Measurements from ENCODE around the gene SCGB2A2.
A peak's percentile ranks its signal among the peaks of the same experiment; 100 is the strongest.

SCGB2A2 gene

DNA sequence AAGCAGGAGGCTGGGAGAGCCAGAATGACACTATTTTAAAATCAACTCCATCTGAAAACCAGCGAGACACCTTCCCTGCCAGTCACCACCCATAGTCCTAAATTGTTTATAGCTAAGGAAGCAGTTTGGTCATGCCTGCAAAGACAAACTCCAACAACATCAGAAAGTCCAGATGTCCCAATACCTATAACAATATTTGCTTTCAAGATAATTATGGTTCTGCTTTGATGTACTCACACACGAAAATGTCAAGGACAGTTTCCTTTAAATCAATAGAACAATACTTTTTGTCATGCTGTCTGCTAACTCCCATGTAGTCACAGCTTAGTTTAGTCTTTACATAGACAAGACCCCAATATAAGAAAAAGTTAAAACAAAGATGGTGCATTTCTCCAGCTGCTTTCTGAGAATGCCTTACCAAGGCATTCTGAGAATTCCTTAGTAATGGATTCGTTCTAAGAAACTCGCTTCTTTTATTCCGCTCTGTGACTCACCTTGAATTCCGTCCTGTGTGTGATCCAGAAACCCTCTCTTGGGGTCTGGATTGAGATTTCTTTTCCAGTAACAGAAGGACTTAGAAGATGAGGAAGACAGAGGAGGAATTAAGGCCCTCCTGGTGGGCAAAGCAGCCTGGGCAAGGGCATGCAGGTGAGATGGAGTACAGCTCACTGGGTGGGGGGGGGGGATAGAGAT is 9.6 kb upstream of the SCGB2A2 start:
- H3K4me3 ChIP-seq (replicated peaks; ENCODE audit: low read depth, low read length) = no peak overlapping the region
- no peak for DNase-seq (ENCODE audit: low read depth)
- TF ChIP-seq, protein P1, sequence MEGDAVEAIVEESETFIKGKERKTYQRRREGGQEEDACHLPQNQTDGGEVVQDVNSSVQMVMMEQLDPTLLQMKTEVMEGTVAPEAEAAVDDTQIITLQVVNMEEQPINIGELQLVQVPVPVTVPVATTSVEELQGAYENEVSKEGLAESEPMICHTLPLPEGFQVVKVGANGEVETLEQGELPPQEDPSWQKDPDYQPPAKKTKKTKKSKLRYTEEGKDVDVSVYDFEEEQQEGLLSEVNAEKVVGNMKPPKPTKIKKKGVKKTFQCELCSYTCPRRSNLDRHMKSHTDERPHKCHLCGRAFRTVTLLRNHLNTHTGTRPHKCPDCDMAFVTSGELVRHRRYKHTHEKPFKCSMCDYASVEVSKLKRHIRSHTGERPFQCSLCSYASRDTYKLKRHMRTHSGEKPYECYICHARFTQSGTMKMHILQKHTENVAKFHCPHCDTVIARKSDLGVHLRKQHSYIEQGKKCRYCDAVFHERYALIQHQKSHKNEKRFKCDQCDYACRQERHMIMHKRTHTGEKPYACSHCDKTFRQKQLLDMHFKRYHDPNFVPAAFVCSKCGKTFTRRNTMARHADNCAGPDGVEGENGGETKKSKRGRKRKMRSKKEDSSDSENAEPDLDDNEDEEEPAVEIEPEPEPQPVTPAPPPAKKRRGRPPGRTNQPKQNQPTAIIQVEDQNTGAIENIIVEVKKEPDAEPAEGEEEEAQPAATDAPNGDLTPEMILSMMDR (IDR thresholded peaks at IDR 0.05; ENCODE audit: low read length, missing control alignments) = no peak

DNA sequence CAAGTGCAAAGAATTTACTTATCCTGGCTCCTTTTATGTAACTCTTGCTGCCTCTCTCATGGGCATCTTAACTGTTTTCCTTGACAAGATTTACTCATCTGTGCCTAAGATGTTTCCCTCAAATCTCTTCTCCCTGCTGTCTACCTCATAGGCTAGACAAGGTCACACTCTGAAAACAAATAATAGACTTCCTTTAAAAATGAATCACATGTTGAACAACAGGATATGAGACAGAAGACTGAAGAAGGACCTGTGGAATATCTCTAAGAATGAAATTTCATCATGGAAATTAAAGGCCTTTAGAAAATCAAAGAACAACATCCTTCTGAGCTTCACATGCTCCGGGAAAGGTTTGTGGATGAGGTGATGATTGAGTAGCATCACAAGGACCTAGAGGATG is 6.0 kb upstream of the SCGB2A2 start:
- H3K4me3 ChIP-seq (replicated peaks; ENCODE audit: low read depth, low read length) = no peak overlapping the region
- peak; percentile 39 for DNase-seq (ENCODE audit: low read depth)
- TF ChIP-seq, protein P1 (IDR thresholded peaks at IDR 0.05; ENCODE audit: low read length, missing control alignments) = no peak

DNA sequence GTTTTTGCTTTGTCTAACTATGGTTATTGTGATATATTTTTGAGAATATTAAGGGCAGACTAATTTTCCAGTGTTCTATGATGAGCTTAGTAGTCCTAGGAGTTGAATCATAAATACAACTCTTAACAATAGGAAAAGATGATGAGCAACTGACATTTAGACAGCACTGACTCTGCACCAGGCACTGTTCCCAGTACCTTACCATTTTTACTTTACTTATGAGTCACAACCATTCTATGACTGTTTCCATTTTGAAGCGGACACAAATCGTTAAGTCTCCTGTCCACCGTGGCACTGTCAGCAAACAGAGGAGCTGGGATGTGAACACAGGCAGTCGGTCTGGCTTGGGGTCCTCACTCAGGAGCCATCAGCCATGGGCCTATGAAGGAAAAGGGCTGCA is 3.4 kb upstream of the SCGB2A2 start:
- H3K4me3 ChIP-seq (replicated peaks; ENCODE audit: low read depth, low read length) = no peak overlapping the region
- TF ChIP-seq, protein P1 (IDR thresholded peaks at IDR 0.05; ENCODE audit: low read length, missing control alignments) = no peak
- peak; percentile 21 for DNase-seq (ENCODE audit: low read depth)

DNA sequence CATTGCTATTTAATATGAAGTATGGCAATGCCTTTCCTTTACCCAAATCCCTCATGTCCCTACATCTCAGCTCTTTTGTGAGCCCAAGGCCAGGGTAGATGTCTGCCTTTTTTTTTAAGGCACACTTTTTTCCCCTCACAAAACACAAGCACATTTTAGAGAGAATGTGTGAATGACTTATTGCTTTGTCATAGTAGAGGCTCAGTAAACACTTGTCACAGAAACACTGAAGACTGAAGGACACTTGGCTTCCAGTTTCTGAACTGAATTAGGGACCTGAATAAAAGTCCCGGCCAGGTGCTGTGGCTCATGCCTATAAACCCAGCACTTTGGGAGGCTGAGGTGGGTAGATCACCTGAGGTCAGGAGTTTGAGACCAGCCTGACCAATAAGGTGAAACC is 2.9 kb upstream of the SCGB2A2 start:
- no peak overlapping the region for H3K4me3 ChIP-seq (replicated peaks; ENCODE audit: low read depth, low read length)
- no peak for DNase-seq (ENCODE audit: low read depth)
- TF ChIP-seq, protein P1 (IDR thresholded peaks at IDR 0.05; ENCODE audit: low read length, missing control alignments) = no peak

DNA sequence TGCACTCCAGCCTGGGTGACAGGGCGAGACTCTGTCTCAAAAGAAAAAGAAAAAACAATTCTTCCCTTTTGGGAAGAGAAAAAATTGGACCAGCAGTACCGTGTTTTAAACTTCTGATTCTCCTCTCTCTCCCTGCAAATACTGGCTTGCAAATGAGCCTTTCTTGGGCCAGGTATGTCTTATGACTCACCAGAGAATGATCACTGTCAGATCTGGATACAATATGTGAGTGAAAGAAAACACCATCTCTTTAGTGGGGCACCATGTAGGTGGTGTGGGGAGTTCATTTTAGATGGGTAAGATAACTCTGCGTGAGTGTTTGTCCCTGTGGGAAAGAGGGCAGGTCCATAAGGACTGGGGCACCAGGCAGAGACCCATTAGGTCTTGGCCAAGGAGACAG is 2.4 kb upstream of the SCGB2A2 start:
- TF ChIP-seq, protein P1 (IDR thresholded peaks at IDR 0.05; ENCODE audit: low read length, missing control alignments) = no peak
- no peak for DNase-seq (ENCODE audit: low read depth)
- H3K4me3 ChIP-seq (replicated peaks; ENCODE audit: low read depth, low read length) = no peak overlapping the region

DNA sequence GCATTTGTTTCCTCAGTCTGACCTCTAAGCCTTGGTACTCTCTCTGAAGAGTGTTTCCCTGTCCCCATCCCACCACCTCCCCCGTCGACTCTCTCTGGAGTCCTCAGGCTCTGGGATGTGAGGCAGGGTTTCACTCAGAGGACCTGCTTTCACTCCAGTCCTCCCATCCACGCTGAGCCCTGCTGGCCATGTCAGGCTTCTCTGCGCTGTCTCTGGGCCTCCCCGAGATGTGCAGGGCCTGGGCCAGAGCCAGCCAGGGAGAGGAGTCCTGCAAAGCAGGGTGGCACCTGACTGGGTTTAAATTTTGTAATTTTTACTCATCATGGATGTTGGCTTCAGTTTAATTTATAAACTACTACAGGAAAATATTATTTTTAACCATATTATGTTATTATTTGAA is 3.3 kb downstream of the SCGB2A2 start:
- TF ChIP-seq, protein P1 (IDR thresholded peaks at IDR 0.05; ENCODE audit: low read length, missing control alignments) = no peak
- no peak overlapping the region for H3K4me3 ChIP-seq (replicated peaks; ENCODE audit: low read depth, low read length)
- DNase-seq (ENCODE audit: low read depth) = no peak

DNA sequence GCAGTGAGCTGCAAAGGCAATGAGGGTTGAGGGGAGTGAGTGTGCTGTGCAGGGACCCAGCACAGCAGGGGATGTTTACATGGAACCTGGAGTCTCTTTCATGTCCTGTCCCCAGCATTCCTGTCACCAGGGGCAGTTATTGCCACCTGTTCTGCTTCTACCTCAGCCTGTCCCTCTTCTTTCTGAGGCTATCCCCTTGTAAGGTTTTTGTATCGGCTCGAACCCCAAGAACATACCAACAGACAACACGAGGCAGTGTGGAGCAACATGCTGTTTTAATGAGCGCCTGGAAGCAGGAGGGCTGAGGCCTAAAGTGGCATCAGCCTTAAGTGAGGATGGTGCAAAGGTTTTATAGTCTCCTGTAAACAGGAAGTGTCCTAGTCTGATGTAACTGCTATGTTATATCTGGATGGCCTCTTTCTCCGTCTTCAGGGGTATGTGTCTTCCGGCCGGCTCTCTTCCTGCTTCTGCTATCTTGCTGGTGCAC is 3.9 kb downstream of the SCGB2A2 start:
- DNase-seq (ENCODE audit: low read depth) = no peak

More for the DNA sequence above, 3.9 kb downstream of the SCGB2A2 start:
- H3K4me3 ChIP-seq (replicated peaks; ENCODE audit: low read depth, low read length) = no peak overlapping the region
- TF ChIP-seq, protein P1 (IDR thresholded peaks at IDR 0.05; ENCODE audit: low read length, missing control alignments) = no peak

Measured in fibroblast of pulmonary artery (primary cell).